ENCODE measurements around the gene GJB1.
"Not testable (repeated sequence)": the region's sequence is repeated elsewhere in the genome, so short reads cannot be mapped to it uniquely, and the experiment has no call there.

The GJB1 gene

DNA sequence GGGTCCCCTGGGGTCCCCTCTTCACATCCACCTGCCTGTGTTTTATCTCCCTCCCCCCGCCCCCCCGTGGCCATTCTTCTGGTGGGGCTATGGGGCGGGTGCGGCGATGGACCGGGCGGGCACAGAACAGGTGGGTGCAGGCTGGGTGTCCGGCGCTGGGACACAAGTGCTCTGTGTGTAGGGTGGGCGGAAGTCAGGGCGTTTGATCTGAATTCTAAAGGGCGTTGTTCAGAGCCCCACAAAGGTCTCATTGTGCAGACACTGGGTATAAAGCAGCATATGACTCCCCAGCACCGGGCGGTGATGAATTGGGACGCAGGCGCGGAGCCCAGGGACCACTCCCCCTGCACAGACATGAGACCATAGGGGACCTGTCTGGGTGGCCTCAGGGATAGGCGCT lies at the start of gene GJB1:
Gene GJB1 (plus strand): TSS at position 296 of the 400 bp plus-strand sequence. CDS start 484 bp downstream, outside the sequence.
- Mint-ChIP-seq H3K36me3 (no peaks in the 10 kb centered on the region), H3K9me3 (no peaks in the 10 kb centered on the region), H3K27ac (no peak within 1 kb of the TSS), H3K27me3 (peaks cover 13% of the 10 kb centered on the region), H3K4me1 (no peaks in the 10 kb centered on the region), H3K4me3 (no peak within 1 kb of the TSS)
- DNase-seq, result no peak
- CTCF ChIA-PET, result interaction anchor here (0.6 kb wide), 1 partner anchor 60 kb away, joined by 3 read pairs; the partner anchor contains the start of gene NONO

DNA sequence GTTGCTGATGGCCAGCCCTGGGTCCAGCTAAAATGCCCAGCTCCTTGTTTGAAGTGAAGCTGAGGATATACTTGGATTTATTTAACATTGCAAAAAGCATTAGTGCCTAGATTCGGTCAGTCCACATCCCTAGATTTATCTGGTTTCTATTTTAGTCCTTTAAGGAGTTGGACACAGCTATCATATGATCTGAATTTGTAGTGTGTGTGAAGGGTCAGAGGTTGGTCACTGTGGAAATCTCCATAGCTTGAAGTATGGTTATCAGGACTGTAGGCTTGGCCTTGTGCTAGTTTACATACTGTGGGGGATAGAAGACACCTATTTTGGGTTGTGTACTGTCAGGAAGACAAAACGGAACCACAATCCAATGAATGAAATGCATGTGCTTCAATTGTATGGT lies 49.6 kb upstream of the GJB1 start:
- no peak for DNase-seq
- H3K4me1 Mint-ChIP-seq, result peaks cover 9% of the 10 kb centered on the region
- no peak overlapping the region for H3K27ac Mint-ChIP-seq
- CTCF ChIA-PET, result no interaction called here
- H3K27me3 Mint-ChIP-seq, result no peaks in the 10 kb centered on the region
- H3K9me3 Mint-ChIP-seq, result no peaks in the 10 kb centered on the region
- H3K36me3 Mint-ChIP-seq, result peaks cover 31% of the 10 kb centered on the region
- no peak overlapping the region for H3K4me3 Mint-ChIP-seq

DNA sequence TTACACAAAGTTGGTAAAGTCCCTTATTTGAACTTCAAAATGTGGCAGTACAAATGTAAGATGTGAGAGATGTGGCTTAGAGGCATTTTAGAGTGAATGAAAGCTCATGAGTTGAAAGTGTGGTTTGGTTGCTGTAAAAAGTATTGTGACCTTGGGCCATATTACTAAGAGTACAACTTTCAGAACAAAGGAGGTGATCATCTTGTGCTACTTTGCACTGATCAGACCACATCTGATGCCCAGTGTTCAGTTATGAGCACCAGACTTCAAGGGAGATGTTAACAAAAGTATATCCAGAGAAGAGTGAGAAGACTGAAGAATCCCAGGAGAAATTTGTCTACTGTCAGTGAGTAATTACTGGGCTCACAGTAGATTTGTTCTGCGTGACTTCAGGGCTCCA lies 48.2 kb upstream of the GJB1 start:
- H3K4me1 Mint-ChIP-seq, result peaks cover 13% of the 10 kb centered on the region
- no peaks in the 10 kb centered on the region for H3K9me3 Mint-ChIP-seq
- no peaks in the 10 kb centered on the region for H3K27me3 Mint-ChIP-seq
- CTCF ChIA-PET, result no interaction called here
- H3K27ac Mint-ChIP-seq, result no peak overlapping the region
- H3K36me3 Mint-ChIP-seq, result peaks cover 31% of the 10 kb centered on the region
- DNase-seq, result no peak
- H3K4me3 Mint-ChIP-seq, result no peak overlapping the region

GRCh38 chrX:71175531-71175930 lies 47.5 kb upstream of the GJB1 start:
- no peaks in the 10 kb centered on the region for H3K9me3 Mint-ChIP-seq
- no peak overlapping the region for H3K4me3 Mint-ChIP-seq
- peaks cover 17% of the 10 kb centered on the region for H3K4me1 Mint-ChIP-seq
- no peak for DNase-seq
- CTCF ChIA-PET, result no interaction called here
- H3K27ac Mint-ChIP-seq, result no peak overlapping the region
- H3K36me3 Mint-ChIP-seq, result peaks cover 34% of the 10 kb centered on the region
- no peaks in the 10 kb centered on the region for H3K27me3 Mint-ChIP-seq

GRCh38 chrX:71177327-71177726 lies 45.7 kb upstream of the GJB1 start:
- peaks cover 34% of the 10 kb centered on the region for H3K36me3 Mint-ChIP-seq
- DNase-seq, result no peak
- no peak overlapping the region for H3K4me3 Mint-ChIP-seq
- H3K4me1 Mint-ChIP-seq, result peaks cover 20% of the 10 kb centered on the region
- no peaks in the 10 kb centered on the region for H3K27me3 Mint-ChIP-seq
- CTCF ChIA-PET, result interaction anchor here (0.9 to 2.9 kb wide), 3 partner anchors 47 to 77 kb away, joined by 3 to 13 read pairs (median 4); no protein-coding TSS in a partner anchor
- H3K9me3 Mint-ChIP-seq, result no peaks in the 10 kb centered on the region
- H3K27ac Mint-ChIP-seq, result no peak overlapping the region

GRCh38 chrX:71178908-71179307 lies 44.1 kb upstream of the GJB1 start:
- Mint-ChIP-seq H3K4me3 (no peak overlapping the region), H3K36me3 (peaks cover 30% of the 10 kb centered on the region), H3K27ac (peak overlapping the region; percentile 49), H3K27me3 (no peaks in the 10 kb centered on the region), H3K9me3 (no peaks in the 10 kb centered on the region), H3K4me1 (peaks cover 28% of the 10 kb centered on the region)
- CTCF ChIA-PET, result interaction anchor here (1.1 to 2.9 kb wide), 7 partner anchors 36 to 209 kb away, joined by 3 to 13 read pairs (median 3); no protein-coding TSS in a partner anchor
- peak; percentile 52 for DNase-seq

GRCh38 chrX:71180579-71181265 lies 42.3 kb upstream of the GJB1 start:
- Mint-ChIP-seq H3K4me3 (peak overlapping the region; percentile 85), H3K27ac (peak overlapping the region; percentile 99), H3K4me1 (peaks cover 34% of the 10 kb centered on the region), H3K36me3 (peaks cover 25% of the 10 kb centered on the region)
- CTCF ChIA-PET, result interaction anchor here (0.7 to 1.8 kb wide), 2 partner anchors 51 to 105 kb away, joined by 3 to 4 read pairs; no protein-coding TSS in a partner anchor
- H3K27me3 Mint-ChIP-seq, H3K9me3 Mint-ChIP-seq, DNase-seq: not testable (repeated sequence)

DNA sequence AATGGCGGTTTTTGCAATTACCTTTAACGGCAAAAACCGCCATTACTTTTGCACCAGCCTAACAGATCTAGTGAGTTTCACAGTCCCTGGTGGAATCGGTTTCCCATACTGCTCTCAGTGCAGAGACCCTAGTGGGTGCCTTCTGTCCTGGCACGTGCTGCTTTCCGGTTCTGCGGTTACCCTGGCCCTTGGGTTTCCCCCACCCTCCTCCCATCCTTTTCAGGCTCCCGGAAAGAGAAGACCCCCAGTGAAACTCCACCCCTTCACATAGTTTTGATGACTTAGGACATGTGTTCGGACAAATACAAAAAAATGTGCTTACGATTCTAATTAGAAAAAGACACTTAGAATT lies 41.5 kb upstream of the GJB1 start:
- Mint-ChIP-seq H3K27ac (peak overlapping the region; percentile 99), H3K4me3 (peak overlapping the region; percentile 85), H3K27me3 (no peaks in the 10 kb centered on the region), H3K36me3 (peaks cover 23% of the 10 kb centered on the region), H3K9me3 (no peaks in the 10 kb centered on the region), H3K4me1 (peaks cover 34% of the 10 kb centered on the region)
- CTCF ChIA-PET, result interaction anchor here (1.8 kb wide), 1 partner anchor 52 kb away, joined by 4 read pairs; no protein-coding TSS in a partner anchor
- peak; percentile 57 for DNase-seq

- CTCF ChIA-PET, result interaction anchor here (1.8 kb wide), 1 partner anchor 52 kb away, joined by 4 read pairs; no protein-coding TSS in a partner anchor
- Mint-ChIP-seq H3K27ac (peak overlapping the region; percentile 99), H3K36me3 (peaks cover 22% of the 10 kb centered on the region), H3K27me3 (no peaks in the 10 kb centered on the region), H3K4me3 (peak overlapping the region; percentile 85), H3K9me3 (no peaks in the 10 kb centered on the region), H3K4me1 (peaks cover 37% of the 10 kb centered on the region)
- DNase-seq, result peak; percentile 89
Measured at GRCh38 chrX:71181910-71182799, 40.9 kb upstream of the GJB1 start.

DNA sequence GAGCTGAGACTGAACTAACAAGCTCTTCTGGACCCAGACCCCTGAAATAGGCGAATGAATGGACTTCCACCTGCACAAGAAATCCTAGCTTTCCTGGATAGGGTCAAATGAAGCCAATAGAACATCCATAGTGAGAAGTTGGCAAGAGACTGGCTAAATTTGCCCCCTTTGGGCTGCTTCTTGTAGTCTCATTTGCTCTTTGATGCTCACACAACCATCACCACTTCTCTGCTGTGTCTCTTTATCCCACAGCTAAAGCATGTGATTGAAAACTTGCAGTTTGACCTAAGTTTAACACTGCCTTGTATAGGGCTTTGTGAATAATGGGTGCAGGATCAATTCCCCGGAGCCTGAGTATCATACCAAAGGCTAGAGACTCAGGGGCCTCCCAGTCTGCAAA lies 40.2 kb upstream of the GJB1 start:
- H3K27ac Mint-ChIP-seq, result peak overlapping the region; percentile 99

GRCh38 chrX:71183341-71183740 lies 39.7 kb upstream of the GJB1 start:
- CTCF ChIA-PET, result no interaction called here
- Mint-ChIP-seq H3K27me3 (no peaks in the 10 kb centered on the region), H3K4me1 (peaks cover 34% of the 10 kb centered on the region), H3K4me3 (no peak overlapping the region), H3K36me3 (peaks cover 11% of the 10 kb centered on the region), H3K27ac (no peak overlapping the region), H3K9me3 (no peaks in the 10 kb centered on the region)
- no peak for DNase-seq

More for the DNA sequence above, 40.2 kb upstream of the GJB1 start:
- no peak for DNase-seq
- Mint-ChIP-seq H3K4me1 (peaks cover 37% of the 10 kb centered on the region), H3K27me3 (no peaks in the 10 kb centered on the region), H3K9me3 (no peaks in the 10 kb centered on the region), H3K4me3 (peak overlapping the region; percentile 85), H3K36me3 (peaks cover 15% of the 10 kb centered on the region)
- CTCF ChIA-PET, result no interaction called here

- Mint-ChIP-seq H3K4me1 (peaks cover 30% of the 10 kb centered on the region), H3K9me3 (no peaks in the 10 kb centered on the region), H3K27me3 (no peaks in the 10 kb centered on the region), H3K27ac (no peak overlapping the region), H3K36me3 (peaks cover 11% of the 10 kb centered on the region), H3K4me3 (no peak overlapping the region)
- no peak for DNase-seq
- CTCF ChIA-PET, result no interaction called here
Measured at GRCh38 chrX:71184092-71184491, 38.9 kb upstream of the GJB1 start.

DNA sequence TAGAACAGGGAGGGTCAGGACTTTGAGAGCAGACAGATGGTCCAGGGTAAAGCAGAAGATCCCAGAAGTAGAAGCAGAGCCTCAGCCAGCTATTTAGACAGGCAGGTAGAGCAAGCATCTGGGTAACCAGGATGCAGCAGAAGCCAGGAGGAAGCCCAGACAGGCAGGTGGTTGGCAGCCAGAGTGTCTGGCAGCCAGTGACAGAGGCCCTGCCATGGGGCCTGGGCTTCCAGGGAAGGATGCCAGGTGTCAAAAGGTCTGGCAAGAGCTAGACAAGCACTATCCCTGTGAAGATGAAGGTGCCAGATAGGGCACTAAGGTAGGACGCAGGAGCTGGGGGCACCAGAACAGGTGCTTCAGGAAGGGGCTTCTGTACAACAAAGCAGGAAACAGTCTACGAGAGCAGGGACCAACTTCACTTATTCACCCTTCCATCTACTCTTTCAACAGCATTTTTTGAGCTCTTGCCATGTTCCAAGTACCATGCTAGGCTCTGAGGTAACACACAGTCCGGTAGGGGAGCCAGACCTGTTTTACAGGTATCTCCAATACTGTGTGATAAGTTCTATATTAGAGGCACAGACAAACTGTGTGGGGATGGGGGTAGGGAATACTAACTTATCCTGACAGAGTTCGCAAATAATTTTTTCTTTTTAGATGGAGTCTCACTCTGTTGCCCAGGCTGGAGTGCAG lies 38.1 kb upstream of the GJB1 start:
- H3K9me3 Mint-ChIP-seq, result no peaks in the 10 kb centered on the region
- H3K4me1 Mint-ChIP-seq, result peaks cover 30% of the 10 kb centered on the region
- peaks cover 11% of the 10 kb centered on the region for H3K36me3 Mint-ChIP-seq
- H3K27ac Mint-ChIP-seq, result peak overlapping the region; percentile 42
- no peak for DNase-seq
- H3K27me3 Mint-ChIP-seq, result no peaks in the 10 kb centered on the region
- H3K4me3 Mint-ChIP-seq, result no peak overlapping the region
- CTCF ChIA-PET, result no interaction called here

GRCh38 chrX:71191248-71191647 lies 31.8 kb upstream of the GJB1 start:
- Mint-ChIP-seq H3K4me1 (peaks cover 33% of the 10 kb centered on the region), H3K36me3 (peaks cover 20% of the 10 kb centered on the region), H3K27ac (peak overlapping the region; percentile 28), H3K9me3 (no peaks in the 10 kb centered on the region), H3K27me3 (no peaks in the 10 kb centered on the region), H3K4me3 (no peak overlapping the region)
- CTCF ChIA-PET, result no interaction called here
- DNase-seq, result no peak
